Measurements from ENCODE around the gene CREB5. TPM values are rescaled to one million over a fixed set of nuclear protein-coding genes. Genes with fewer than 3 reads are reported as not detected.

CREB5 gene
- total and polyA plus RNA-seq, 11 donors, result 7.6 to 38.7 (median 15.2) TPM

DNA sequence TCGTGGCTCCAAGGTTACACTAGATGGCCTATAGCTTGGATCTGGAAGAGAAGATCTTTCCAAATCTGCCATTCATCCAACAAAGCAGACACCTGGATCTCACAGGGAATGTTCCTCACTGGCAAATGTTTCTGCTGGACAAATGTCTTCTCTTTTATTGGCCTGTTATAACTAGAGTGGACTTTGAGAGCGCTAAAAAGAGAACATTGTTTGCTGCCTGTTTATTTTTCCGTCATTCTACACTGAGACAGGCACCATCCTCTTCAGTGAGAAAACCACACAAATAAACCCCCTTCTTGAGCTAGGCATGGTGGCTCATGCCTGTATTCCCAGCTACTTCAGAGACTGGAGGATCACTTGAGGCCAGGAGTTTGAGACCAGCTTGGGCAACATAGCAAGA, 206.9 kb downstream of the CREB5 start:
- H3K4me1 ChIP-seq, result peaks cover 0 to 48% (median 17%) of the 10 kb centered on the region in 12 donors
- ATAC-seq, result no peak
- WGBS, 4 donors, result 94 to 97% (median 95%) methylated on average over 3 of the region's 3 CpGs
- no peaks in the 10 kb centered on the region for H3K27me3 ChIP-seq
- TF ChIP-seq, protein P1, sequence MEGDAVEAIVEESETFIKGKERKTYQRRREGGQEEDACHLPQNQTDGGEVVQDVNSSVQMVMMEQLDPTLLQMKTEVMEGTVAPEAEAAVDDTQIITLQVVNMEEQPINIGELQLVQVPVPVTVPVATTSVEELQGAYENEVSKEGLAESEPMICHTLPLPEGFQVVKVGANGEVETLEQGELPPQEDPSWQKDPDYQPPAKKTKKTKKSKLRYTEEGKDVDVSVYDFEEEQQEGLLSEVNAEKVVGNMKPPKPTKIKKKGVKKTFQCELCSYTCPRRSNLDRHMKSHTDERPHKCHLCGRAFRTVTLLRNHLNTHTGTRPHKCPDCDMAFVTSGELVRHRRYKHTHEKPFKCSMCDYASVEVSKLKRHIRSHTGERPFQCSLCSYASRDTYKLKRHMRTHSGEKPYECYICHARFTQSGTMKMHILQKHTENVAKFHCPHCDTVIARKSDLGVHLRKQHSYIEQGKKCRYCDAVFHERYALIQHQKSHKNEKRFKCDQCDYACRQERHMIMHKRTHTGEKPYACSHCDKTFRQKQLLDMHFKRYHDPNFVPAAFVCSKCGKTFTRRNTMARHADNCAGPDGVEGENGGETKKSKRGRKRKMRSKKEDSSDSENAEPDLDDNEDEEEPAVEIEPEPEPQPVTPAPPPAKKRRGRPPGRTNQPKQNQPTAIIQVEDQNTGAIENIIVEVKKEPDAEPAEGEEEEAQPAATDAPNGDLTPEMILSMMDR (IDR thresholded peaks at IDR 0.05), result no peak
- no peak for TF ChIP-seq POLR2A (IDR thresholded peaks at IDR 0.05)
- H3K36me3 ChIP-seq, result no peaks in the 10 kb centered on the region
- intact Hi-C loops (cut with DNase I), result loop anchor here in 2 of 10 donors (5.0 to 10.0 kb wide), 3 partner anchors 204 to 236 kb away; partner anchors contain the start of gene CREB5 (in 1 of the 2)
- no peak for DNase-seq
- H3K27ac ChIP-seq, result peak overlapping the region in 1 of 12 donors; percentile 8
- no peak overlapping the region for H3K4me3 ChIP-seq
- no peaks in the 10 kb centered on the region for H3K9me3 ChIP-seq

DNA sequence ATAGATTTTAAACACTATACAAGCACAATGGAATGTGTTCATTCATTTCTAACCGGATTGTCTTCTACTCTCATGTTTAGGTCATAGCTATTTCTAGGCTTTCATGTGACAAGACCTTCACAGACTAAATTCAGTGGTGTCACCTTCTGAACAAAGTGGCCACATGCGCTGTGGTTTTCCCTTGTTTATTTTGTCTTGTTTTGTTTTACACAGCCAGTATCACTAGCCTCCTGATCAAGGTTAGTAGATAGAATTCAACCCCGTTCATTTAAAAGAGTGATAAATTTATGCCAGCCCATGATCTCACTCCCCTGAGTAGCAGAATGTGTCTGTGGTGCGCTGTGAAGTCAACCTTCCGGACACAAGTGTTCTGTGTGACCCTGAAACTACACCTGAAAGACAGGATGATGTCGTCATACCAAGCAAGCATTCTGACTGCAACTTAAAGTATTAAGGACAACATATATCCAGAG, 209.1 kb downstream of the CREB5 start:
- TF ChIP-seq, protein P1 (IDR thresholded peaks at IDR 0.05), result no peak
- TF ChIP-seq POLR2A (IDR thresholded peaks at IDR 0.05), result no peak
- WGBS, 4 donors, result 44 to 63% (median 58%) methylated on average over 6 of the region's 6 CpGs
- H3K9me3 ChIP-seq, result no peaks in the 10 kb centered on the region
- no peaks in the 10 kb centered on the region for H3K36me3 ChIP-seq
- intact Hi-C loops (cut with DNase I), result loop anchor here in 9 of 10 donors (5.0 to 10.0 kb wide), 12 partner anchors 63 to 327 kb away; partner anchors contain the start of gene CREB5 (in 1 of the 9)
- peak; percentile 50 to 78 (median 66) for ATAC-seq
- no peak for DNase-seq
- H3K27me3 ChIP-seq, result no peaks in the 10 kb centered on the region
- peaks cover 0 to 65% (median 24%) of the 10 kb centered on the region in 12 donors for H3K4me1 ChIP-seq
- peak overlapping the region in 11 of 12 donors; percentile 32 to 87 (median 75) for H3K27ac ChIP-seq
- no peak overlapping the region for H3K4me3 ChIP-seq

DNA sequence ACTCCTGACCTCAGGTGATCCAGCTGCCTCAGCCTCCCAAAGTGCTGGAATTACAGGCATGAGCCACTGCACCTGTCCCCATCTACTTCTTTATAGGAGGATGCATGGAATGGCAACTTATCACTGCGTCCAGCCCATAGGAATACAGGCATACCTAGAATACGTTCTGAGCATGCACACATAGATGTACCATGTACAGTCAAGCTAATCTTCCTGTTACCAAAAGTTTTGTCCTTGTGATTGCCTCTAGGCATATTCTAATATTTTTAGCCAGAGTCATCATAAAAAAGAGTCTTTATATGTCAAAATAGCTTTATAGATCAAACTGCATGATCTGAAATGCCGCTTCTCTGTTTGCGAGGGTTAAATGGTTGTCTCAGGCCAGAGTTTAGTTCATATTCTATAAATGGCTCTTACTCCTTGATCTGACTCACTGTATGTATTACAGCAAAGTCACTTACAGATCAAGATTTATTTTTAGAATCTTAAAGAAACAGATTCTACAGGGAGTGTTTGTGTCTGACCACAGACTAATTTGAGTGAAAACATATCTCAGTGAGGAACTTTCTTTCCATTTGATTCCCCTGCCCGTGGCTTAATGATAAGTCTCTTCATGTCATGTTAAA, 210.9 kb downstream of the CREB5 start:
- Histone ChIP-seq H3K4me3 (no peak overlapping the region), H3K27ac (peak overlapping the region in 11 of 12 donors; percentile 11 to 87 (median 75)), H3K9me3 (no peaks in the 10 kb centered on the region), H3K36me3 (no peaks in the 10 kb centered on the region), H3K4me1 (peaks cover 0 to 77% (median 31%) of the 10 kb centered on the region in 12 donors), H3K27me3 (no peaks in the 10 kb centered on the region)
- TF ChIP-seq, protein P1 (IDR thresholded peaks at IDR 0.05), result no peak
- TF ChIP-seq POLR2A (IDR thresholded peaks at IDR 0.05), result no peak
- ATAC-seq (peak; percentile 69 to 78 (median 76)), DNase-seq (no peak)
- intact Hi-C loops (cut with DNase I), result loop anchor here in 9 of 10 donors (5.0 to 10.0 kb wide), 12 partner anchors 62 to 328 kb away; partner anchors contain the start of gene CREB5 (in 1 of the 9)
- 43 to 52% (median 51%) methylated on average over 5 of the region's 5 CpGs for WGBS, 4 donors

DNA sequence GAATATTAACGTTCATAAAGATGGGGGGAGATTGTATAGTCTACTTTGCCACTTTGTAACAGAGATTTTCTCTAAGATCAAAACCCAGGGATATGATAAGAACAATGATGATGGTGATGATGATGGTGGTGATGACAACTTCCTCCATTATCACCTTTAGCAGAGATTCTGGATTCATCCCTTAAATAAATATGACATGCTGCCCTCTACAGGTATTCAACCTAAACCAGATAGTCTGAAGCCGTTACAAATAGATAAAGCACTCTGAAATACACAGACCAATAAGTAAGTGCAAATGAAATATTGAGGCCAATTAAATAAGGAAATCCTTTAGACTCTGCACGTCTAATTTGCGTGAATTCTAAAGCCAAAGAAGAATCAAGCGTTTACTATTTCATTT, 211.5 kb downstream of the CREB5 start:
- H3K4me1 ChIP-seq, result peaks cover 0 to 81% (median 29%) of the 10 kb centered on the region in 12 donors
- TF ChIP-seq POLR2A (IDR thresholded peaks at IDR 0.05), result no peak
- TF ChIP-seq, protein P1 (IDR thresholded peaks at IDR 0.05), result peak in 7 of 12 donors; percentile 5 to 28 (median 20)
- intact Hi-C loops (cut with DNase I), result loop anchor here in 9 of 10 donors (5.0 to 10.0 kb wide), 12 partner anchors 61 to 329 kb away; partner anchors contain the start of gene CREB5 (in 1 of the 9)

More for the DNA sequence above, 211.5 kb downstream of the CREB5 start:
- DNase-seq (no peak), ATAC-seq (peak in 1 of 4 donors; percentile 36)
- no peaks in the 10 kb centered on the region for H3K9me3 ChIP-seq
- H3K4me3 ChIP-seq, result no peak overlapping the region
- H3K27ac ChIP-seq, result peak overlapping the region in 10 of 12 donors; percentile 11 to 87 (median 76)
- H3K27me3 ChIP-seq, result no peaks in the 10 kb centered on the region
- H3K36me3 ChIP-seq, result no peaks in the 10 kb centered on the region
- 37 to 50% (median 42%) methylated on average over 5 of the region's 5 CpGs for WGBS, 4 donors
